HAP-1 (cell line): ENCODE data around the gene ASTN2.

Source experiments
- DNase-seq, 2 experiments: peaks; one replicate each; pipeline ENCODE4 v3.0.0-alpha.2; 2016 to 2020; ENCODE audit warnings: low spot score in 2 of 2
- H3K27me3 ChIP-seq: fragments of 250-450 bp; sonication (Bioruptor Pico); 2 replicates; pipeline ENCODE4 v1.5.1; 2020; ENCODE audit warnings: low read depth, mild to moderate bottlenecking, moderate library complexity
- H3K36me3 ChIP-seq: fragments of 250-450 bp; sonication (Bioruptor Pico); replicated peaks from 2 replicates; pipeline ENCODE4 v1.5.1; 2020; ENCODE audit warnings: mild to moderate bottlenecking
- H3K4me1 ChIP-seq: fragments of 250-450 bp; sonication (Bioruptor Pico); 2 replicates; pipeline ENCODE4 v1.5.1; 2020; ENCODE audit warnings: mild to moderate bottlenecking
- H3K4me3 ChIP-seq: fragments of 250-450 bp; sonication (Bioruptor Pico); 2 replicates; pipeline ENCODE4 v1.5.1; 2020; ENCODE audit warnings: mild to moderate bottlenecking, moderate library complexity
- H3K9me3 ChIP-seq: fragments of 250-450 bp; sonication (Bioruptor Pico); 2 replicates; pipeline ENCODE4 v1.5.1; 2020; ENCODE audit warnings: mild to moderate bottlenecking, moderate library complexity
- in situ Hi-C: fragments of 300-500 bp; cut with MboI; formaldehyde crosslinking; loops from 3 replicates; pipeline ENCODE4 v1.14.3; 2020; ENCODE audit warnings: low sequenced_read_pairs, inconsistent platforms, mixed read lengths

ASTN2 gene

GRCh38 chr9:117293206-117294114 is 121.4 kb downstream of the ASTN2 start:
- no peak for DNase-seq
- Histone ChIP-seq H3K4me3 (no peak overlapping the region), H3K4me1 (no peaks in the 10 kb centered on the region; the same call in 1 of the 2 replicates), H3K27me3 (no peaks in the 10 kb centered on the region), H3K9me3 (no peaks in the 10 kb centered on the region), H3K36me3 (no peaks in the 10 kb centered on the region)
- in situ Hi-C loops = no loop called here

DNA sequence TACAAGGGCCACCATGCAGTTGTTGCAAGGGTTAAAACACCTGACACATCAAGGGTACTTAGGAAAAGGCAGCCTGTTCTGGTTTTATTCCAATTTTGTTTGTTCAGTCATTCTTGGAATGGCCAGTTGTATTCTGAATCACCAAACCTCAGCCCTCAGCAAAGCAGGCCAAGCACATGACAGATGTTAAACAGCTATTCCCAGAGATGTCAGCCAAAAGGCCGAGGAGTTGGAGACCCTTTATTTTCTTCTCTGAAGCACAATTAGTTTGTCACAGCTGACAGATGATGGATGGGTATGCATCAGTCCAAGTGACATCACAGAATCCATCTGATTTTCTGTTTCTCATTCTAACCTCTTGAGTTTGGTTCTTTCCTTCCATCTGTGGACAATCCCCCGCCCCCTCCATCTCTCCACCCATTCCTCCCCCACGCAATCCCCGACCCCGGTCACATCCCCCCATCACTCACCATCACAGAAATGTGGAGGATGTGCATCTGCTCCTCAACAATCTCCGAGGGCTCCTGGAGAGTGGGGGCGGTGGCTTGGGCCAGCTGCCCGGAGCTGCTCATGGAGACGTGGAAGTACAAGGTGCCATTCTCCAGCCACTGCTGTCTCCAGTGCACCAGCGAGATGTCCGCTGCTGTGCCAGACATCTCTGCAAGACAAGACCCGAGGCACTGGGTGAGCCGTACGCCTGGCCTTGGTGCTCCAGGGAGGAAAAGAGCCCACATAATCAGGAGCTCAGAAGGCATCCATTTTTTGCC is 123.8 kb downstream of the ASTN2 start:
- H3K36me3 ChIP-seq = no peaks in the 10 kb centered on the region
- DNase-seq = no peak
- in situ Hi-C loops = no loop called here
- H3K9me3 ChIP-seq = no peaks in the 10 kb centered on the region
- no peaks in the 10 kb centered on the region; the same call in 1 of the 2 replicates for H3K4me1 ChIP-seq
- H3K27me3 ChIP-seq = no peaks in the 10 kb centered on the region
- H3K4me3 ChIP-seq = no peak overlapping the region

DNA sequence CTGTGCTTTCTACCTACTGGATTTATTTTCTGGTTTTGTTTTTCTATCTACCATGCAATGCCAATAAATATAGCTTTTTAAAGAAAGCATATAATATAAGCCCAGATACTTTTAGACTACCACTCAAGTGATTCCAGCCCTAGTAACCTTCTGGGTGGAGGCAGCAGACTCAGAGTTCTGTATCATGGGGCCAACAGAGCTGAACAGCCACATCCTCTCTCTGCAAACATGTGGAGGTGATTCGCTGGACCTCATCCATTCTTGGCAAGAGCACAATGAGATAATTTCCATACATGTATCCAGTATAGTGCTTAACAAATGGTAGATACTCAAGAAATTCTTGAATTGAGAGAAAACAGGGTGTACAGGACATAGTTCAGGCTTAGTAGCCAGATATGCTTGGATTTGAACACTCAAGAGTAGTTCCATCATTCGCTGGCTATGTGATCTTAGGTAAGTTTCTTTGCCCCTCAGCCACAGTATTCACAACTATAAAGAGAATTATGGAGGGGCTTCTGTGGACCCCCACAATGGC is 124.5 kb downstream of the ASTN2 start:
- DNase-seq = no peak

DNA sequence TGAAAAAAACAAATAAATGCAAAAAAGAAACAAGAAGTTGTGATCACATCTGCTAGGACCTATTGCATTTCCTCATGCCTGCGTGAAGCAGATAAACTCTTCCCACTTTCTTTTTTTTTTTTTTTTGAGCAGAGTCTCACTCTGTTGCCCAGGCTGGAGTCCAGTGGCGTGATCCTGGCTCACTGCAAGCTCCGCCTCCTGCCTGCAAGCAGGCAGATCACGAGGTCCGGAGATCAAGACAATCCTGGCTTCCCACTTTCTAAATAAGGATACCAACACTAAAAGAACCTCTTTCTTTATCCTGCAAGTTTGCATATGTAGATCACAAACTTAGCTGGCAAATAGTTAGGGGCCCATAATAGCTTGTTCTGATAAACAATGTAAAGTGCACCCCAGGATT is 128.6 kb downstream of the ASTN2 start:
- DNase-seq = no peak
- Histone ChIP-seq H3K36me3 (no peaks in the 10 kb centered on the region), H3K27me3 (no peaks in the 10 kb centered on the region), H3K4me1 (no peaks in the 10 kb centered on the region; the same call in 1 of the 2 replicates), H3K9me3 (no peaks in the 10 kb centered on the region), H3K4me3 (no peak overlapping the region)
- in situ Hi-C loops = no loop called here

More for the DNA sequence above, 124.5 kb downstream of the ASTN2 start:
- no peak overlapping the region for H3K4me3 ChIP-seq
- H3K27me3 ChIP-seq = no peaks in the 10 kb centered on the region
- H3K9me3 ChIP-seq = no peaks in the 10 kb centered on the region
- no peaks in the 10 kb centered on the region; the same call in 1 of the 2 replicates for H3K4me1 ChIP-seq
- no peaks in the 10 kb centered on the region for H3K36me3 ChIP-seq
- in situ Hi-C loops = no loop called here

DNA sequence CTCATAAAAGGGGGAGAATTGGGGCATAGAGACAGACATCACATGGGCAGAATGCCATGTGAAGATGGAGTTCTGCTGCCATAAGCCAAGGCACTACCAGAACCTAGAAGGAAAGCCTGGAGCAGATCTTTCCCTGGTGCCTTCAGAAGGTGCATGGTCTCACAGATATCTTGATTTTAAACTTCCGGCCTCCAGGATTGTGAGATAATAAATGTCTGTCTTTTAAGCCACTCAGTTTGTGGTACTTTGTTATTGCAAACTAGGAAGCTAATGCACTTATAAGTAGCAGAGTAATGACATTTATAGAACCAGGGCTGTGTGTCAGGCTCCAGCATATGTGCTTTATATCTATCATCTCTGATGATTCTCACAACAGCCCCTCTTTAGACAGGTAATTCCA is 130.4 kb downstream of the ASTN2 start:
- in situ Hi-C loops = no loop called here
- Histone ChIP-seq H3K36me3 (no peaks in the 10 kb centered on the region), H3K27me3 (no peaks in the 10 kb centered on the region), H3K4me1 (no peaks in the 10 kb centered on the region; the same call in 1 of the 2 replicates), H3K9me3 (no peaks in the 10 kb centered on the region), H3K4me3 (no peak overlapping the region)
- no peak for DNase-seq

DNA sequence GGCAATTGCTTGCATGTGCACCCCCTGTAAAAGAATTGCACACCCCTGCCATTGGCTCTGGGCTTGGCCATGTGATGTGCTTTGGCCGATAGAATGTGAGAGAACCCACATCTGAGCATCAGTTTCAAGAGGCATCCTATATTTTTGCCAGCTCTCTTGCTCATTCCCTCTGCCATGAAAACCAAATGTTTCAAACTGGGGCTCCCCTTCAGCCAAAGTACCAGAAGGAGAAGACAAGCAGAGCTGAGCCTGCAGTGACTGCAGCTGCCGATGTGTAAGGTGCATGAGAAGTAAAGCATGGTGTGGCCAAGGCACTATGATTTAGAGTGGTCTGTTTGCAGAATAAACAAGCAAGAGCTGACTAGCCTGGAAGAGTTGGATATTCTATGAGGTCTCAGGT is 132.3 kb downstream of the ASTN2 start:
- Histone ChIP-seq H3K4me3 (no peak overlapping the region), H3K36me3 (no peaks in the 10 kb centered on the region), H3K4me1 (no peaks in the 10 kb centered on the region), H3K27me3 (no peaks in the 10 kb centered on the region), H3K9me3 (no peaks in the 10 kb centered on the region)
- in situ Hi-C loops = no loop called here
- DNase-seq = no peak

DNA sequence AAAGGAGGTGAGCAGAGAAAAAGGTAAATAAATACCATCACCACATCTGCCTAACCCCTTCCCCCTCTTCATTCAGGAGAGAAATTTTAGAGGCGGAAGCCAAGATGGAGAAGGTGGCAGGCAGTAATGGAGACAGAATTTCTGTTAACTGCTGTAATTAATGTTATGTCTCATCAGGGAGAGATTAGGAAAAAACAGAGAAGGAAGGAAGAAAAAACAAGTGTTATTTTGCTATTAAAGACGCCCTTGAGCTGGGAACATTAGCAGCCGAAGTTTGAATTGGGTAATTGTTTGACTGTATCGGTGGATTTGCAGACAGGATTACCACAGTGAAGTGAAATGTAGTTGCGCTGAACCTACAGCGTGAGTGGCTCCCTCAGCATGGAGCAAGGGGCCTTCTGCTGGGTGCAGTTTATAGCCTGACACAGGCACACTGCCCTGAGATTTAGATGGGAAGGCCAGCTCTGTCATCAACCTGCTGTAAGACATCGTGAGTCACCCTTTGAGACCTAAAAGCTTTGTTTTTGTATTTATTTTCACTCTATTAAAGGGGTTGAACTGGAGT is 136.3 kb downstream of the ASTN2 start:
- H3K36me3 ChIP-seq = no peaks in the 10 kb centered on the region
- no peaks in the 10 kb centered on the region for H3K9me3 ChIP-seq
- no peaks in the 10 kb centered on the region for H3K4me1 ChIP-seq
- no peak overlapping the region for H3K4me3 ChIP-seq
- no peaks in the 10 kb centered on the region for H3K27me3 ChIP-seq
- in situ Hi-C loops = no loop called here
- no peak for DNase-seq

DNA sequence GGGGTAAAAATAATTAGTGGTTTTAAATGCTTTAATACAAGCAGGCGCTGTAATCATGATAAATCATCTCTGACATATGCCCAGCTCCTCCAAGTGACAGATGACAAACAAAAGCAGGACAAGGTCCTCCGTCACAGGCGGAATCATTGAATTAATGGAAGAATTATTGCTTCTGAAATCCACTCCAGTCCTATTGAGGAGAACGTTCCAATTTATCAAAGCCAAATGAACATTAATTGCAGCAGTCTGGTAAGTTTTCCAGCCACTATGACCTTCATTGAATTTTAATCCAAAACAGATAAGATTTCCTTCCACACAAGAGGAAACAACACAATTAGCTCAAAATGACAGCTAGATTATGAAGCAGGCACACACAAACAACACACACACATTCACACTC is 136.8 kb downstream of the ASTN2 start:
- Histone ChIP-seq H3K9me3 (no peaks in the 10 kb centered on the region), H3K36me3 (no peaks in the 10 kb centered on the region), H3K27me3 (no peaks in the 10 kb centered on the region), H3K4me1 (no peaks in the 10 kb centered on the region), H3K4me3 (no peak overlapping the region)
- in situ Hi-C loops = no loop called here
- DNase-seq = no peak

- H3K4me3 ChIP-seq = no peak overlapping the region
- no peaks in the 10 kb centered on the region for H3K4me1 ChIP-seq
- no peaks in the 10 kb centered on the region for H3K36me3 ChIP-seq
- in situ Hi-C loops = no loop called here
- H3K27me3 ChIP-seq = no peaks in the 10 kb centered on the region
- DNase-seq = no peak
- H3K9me3 ChIP-seq = no peaks in the 10 kb centered on the region
Observed at GRCh38 chr9:117276444-117276843, 138.4 kb downstream of the ASTN2 start.

DNA sequence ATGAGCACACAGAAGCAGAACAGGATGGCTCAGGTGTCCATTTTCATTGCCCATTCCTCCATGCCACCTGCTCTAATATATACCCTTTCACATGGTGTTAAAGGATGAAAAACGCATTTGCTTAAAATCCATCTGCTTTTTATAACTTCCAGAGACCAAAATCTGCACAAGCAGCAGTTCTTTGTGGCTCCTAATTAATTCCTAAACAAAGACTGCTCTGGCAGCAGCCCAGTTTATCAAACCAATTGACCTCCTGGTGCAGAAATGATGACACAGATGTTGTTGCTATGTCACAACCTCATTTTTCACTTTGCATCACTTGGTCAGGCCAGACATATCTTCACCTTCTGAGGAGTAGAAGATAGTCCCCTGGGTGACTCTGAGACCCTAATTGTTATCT is 141.2 kb downstream of the ASTN2 start:
- Histone ChIP-seq H3K27me3 (no peaks in the 10 kb centered on the region), H3K36me3 (no peaks in the 10 kb centered on the region), H3K9me3 (no peaks in the 10 kb centered on the region), H3K4me1 (no peaks in the 10 kb centered on the region), H3K4me3 (no peak overlapping the region)
- DNase-seq = no peak
- in situ Hi-C loops = no loop called here

DNA sequence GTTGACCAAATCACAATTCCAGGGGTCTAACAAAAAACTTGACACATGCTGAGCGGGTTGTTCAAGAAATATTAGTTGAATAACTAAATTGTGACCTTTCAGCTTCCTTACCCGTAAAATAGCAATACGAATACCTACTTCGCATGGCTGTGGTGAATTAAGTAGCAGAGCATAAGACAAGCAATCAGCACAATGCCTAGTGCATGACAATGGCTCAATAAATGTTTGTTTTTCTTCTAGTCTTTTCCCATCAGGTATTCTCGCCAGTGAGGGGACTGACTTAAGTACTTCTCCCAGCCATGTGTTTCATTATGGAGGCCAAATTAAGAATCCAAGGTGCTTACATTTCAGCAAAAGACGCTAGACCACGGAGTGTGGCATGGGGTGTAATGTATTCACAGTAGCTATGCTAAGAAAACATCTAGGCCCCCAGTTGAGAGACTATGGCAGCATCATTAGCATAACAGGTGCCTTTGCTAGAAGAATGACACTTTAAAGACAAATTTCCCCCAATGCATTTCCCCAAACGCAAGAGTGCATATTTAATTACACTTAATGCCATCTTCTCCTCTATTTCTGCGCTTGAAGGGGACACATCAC is 145.9 kb downstream of the ASTN2 start:
- Histone ChIP-seq H3K9me3 (no peaks in the 10 kb centered on the region), H3K4me3 (no peak overlapping the region), H3K4me1 (no peaks in the 10 kb centered on the region), H3K27me3 (no peaks in the 10 kb centered on the region), H3K36me3 (no peaks in the 10 kb centered on the region)
- in situ Hi-C loops = no loop called here
- DNase-seq = no peak

DNA sequence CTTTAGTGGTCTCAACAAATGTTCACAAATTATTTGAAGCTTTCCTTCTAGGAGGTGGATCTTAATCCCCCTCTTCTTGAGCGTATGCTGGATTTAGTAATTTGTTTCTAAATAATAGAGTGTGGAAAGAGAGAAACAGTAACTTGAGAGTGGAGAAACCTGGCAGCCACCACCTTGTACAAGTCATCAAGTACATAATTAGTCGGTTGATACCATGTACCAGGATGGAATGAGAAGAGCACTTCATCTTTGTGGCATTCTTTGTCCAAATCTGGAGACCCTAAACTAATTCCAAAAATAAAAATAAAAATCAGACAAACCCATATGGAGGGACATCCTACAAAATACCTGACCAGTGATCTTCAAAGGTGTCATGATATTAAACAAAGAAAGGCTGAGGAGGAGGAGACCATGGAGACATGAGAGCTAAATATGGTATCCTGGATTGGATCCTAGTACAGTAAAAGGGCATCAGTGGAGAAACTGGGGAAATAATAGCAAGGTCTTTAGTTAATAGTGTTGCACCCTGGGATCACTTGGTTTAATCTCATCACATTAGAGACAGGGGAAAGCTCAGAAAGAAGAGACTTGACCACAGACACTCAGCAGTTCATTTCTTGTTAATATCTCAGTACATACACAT is 147.9 kb downstream of the ASTN2 start:
- Histone ChIP-seq H3K4me1 (no peaks in the 10 kb centered on the region), H3K9me3 (no peaks in the 10 kb centered on the region), H3K27me3 (no peaks in the 10 kb centered on the region), H3K4me3 (no peak overlapping the region), H3K36me3 (no peaks in the 10 kb centered on the region)
- no peak for DNase-seq
- in situ Hi-C loops = no loop called here

- H3K9me3 ChIP-seq = no peaks in the 10 kb centered on the region
- no peak for DNase-seq
- H3K36me3 ChIP-seq = no peaks in the 10 kb centered on the region
- H3K27me3 ChIP-seq = no peaks in the 10 kb centered on the region
- in situ Hi-C loops = no loop called here
- H3K4me3 ChIP-seq = no peak overlapping the region
- H3K4me1 ChIP-seq = no peaks in the 10 kb centered on the region
Observed at GRCh38 chr9:117265253-117265652, 149.6 kb downstream of the ASTN2 start.
